ENCODE data around the gene PIP5K1C. TPM values are rescaled to one million over a fixed set of nuclear protein-coding genes. Genes with fewer than 3 reads are reported as not detected.
A peak's percentile ranks its signal among the peaks of the same experiment; 100 is the strongest.

Gene PIP5K1C
- total and polyA plus RNA-seq, 9 of the 15 experiments (the other 6 are each of a cell fraction or from before 2014, with no cell fraction given): 0.38 to 22.1 (median 4.1) TPM

- peak; percentile 62 for TF ChIP-seq RBFOX2 (IDR thresholded peaks at IDR 0.05; ENCODE audit: low read depth, low read length)
- TF ChIP-seq ZNF57 (CRISPR knock-in tag; IDR thresholded peaks at IDR 0.05): no peak
- TF ChIP-seq RBM14 (IDR thresholded peaks at IDR 0.05; ENCODE audit: borderline replicate concordance, insufficient read depth, low read depth, low read length): no peak
- peak; percentile 68 for TF ChIP-seq ETV1 (tag; conservative IDR thresholded peaks at IDR 0.05; ENCODE audit: low read depth)
- no peak for TF ChIP-seq PBX2 (CRISPR knock-in tag; IDR thresholded peaks at IDR 0.05; ENCODE audit: low read depth)
- no peak for TF ChIP-seq PBX2 (tag; conservative IDR thresholded peaks at IDR 0.05; ENCODE audit: low read depth)
- no peak for TF ChIP-seq ZFP1 (CRISPR knock-in tag; IDR thresholded peaks at IDR 0.05)
- TF ChIP-seq HMGN3 (IDR thresholded peaks at IDR 0.05; ENCODE audit: borderline replicate concordance, extremely low read depth, insufficient read length, low read depth, low read length): peak; percentile 51
- no peak for TF ChIP-seq ID3 (CRISPR knock-in tag; IDR thresholded peaks at IDR 0.05)
- peak; percentile 78; the same call in 1 of the 2 replicates for TF ChIP-seq ID3 (tag; IDR thresholded peaks at IDR 0.05)
- TF ChIP-seq FOXJ2 (tag; IDR thresholded peaks at IDR 0.05): no peak
- TF ChIP-seq BACH1 (tag; IDR thresholded peaks at IDR 0.05): no peak
- peak; percentile 2 for TF ChIP-seq RBBP5 (IDR thresholded peaks at IDR 0.05; ENCODE audit: borderline replicate concordance, insufficient read depth, low read length, poor library complexity, severe bottlenecking)
- TF ChIP-seq POLR3A (IDR thresholded peaks at IDR 0.05; ENCODE audit: borderline replicate concordance, extremely low read depth, insufficient read depth, insufficient read length): no peak
- 0 out of 2 replicates have a peak, but pooled peaks have one; percentile 41 for TF ChIP-seq HNRNPL (IDR thresholded peaks at IDR 0.05; ENCODE audit: low read depth, low read length)
- peak; percentile 56; the same call in 1 of the 2 replicates for TF ChIP-seq NFRKB (IDR thresholded peaks at IDR 0.05; ENCODE audit: low read depth)
Observed at GRCh38 chr19:3608750-3609322, 91.4 kb downstream of the PIP5K1C start (continued).
